Epithelial cell of proximal tubule (primary cell): ENCODE measurements around the gene CCHCR1. TPM values are rescaled to one million over a fixed set of nuclear protein-coding genes. Genes with fewer than 3 reads are reported as not detected.
A peak's percentile ranks its signal among the peaks of the same experiment; 100 is the strongest.
"Not testable (repeated sequence)": the region's sequence is repeated elsewhere in the genome, so short reads cannot be mapped to it uniquely, and the experiment has no call there.

Experiments used
- DNase-seq: peaks from one replicate; pipeline ENCODE4 v3.0.0-alpha.2; 2011; ENCODE audit warnings: low read depth
- H3K4me3 ChIP-seq: 2 replicates; pipeline ENCODE4 v1.5.1; 2011; ENCODE audit warnings: low read depth, mild to moderate bottlenecking, low read length
- total RNA-seq: library from RNA; depleted of rRNA; stranded (reverse); fragments of >200 nt; gene quantifications from 2 replicates; pipeline ENCODE4 v1.2.3, GENCODE V29; 2015
- TF ChIP-seq, protein P1 (sequence below): conservative IDR thresholded peaks from 2 replicates; pipeline ENCODE4 v1.5.1; 2012; ENCODE audit warnings: low read depth, mild to moderate bottlenecking, low read length

CCHCR1 gene, protein sequence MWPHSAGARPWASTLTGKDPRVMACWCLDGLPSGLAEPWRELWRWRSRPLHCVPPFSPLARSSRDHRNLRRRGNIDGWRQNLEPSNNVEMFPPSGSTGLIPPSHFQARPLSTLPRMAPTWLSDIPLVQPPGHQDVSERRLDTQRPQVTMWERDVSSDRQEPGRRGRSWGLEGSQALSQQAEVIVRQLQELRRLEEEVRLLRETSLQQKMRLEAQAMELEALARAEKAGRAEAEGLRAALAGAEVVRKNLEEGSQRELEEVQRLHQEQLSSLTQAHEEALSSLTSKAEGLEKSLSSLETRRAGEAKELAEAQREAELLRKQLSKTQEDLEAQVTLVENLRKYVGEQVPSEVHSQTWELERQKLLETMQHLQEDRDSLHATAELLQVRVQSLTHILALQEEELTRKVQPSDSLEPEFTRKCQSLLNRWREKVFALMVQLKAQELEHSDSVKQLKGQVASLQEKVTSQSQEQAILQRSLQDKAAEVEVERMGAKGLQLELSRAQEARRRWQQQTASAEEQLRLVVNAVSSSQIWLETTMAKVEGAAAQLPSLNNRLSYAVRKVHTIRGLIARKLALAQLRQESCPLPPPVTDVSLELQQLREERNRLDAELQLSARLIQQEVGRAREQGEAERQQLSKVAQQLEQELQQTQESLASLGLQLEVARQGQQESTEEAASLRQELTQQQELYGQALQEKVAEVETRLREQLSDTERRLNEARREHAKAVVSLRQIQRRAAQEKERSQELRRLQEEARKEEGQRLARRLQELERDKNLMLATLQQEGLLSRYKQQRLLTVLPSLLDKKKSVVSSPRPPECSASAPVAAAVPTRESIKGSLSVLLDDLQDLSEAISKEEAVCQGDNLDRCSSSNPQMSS
- total RNA-seq, result 23.2 and 28.2 TPM in 2 replicates

DNA sequence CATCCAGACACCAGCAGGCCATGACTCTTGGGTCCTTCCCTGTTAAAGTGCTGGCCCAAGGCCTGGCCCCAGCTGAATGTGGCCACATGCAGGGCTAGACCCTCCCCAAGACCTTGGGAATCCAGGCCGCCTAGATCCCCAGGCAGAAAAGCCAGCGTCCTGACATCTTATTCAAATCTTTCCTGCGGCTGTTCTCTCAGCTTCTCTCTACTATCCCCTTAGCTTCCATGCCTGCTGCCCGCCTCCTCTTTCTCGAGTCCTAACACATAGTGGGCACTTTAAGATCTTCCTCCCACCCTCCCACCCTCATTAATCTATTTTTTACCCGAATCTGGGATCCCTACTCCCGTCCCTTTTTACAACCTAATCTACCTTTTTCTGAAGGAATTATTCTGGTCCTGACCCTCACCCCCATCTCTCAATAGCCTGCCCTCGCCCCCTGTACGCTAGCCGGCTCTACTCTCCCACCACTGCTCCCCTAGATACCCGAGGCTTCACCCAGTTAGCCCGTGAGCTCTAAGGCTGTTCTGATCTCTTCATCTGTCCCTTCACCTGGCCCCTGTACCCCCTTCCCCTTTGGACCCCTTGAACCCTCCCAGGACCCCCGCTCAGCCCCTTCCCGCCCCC is at the start of gene CCHCR1:
CCHCR1 (minus strand) TSS at position 290 of the 627 bp plus-strand sequence; CDS start at position 88, 202 bp downstream.
- peak within 1 kb of the TSS; percentile 82 for H3K4me3 ChIP-seq
- DNase-seq, result no peak
- TF ChIP-seq, protein P1, sequence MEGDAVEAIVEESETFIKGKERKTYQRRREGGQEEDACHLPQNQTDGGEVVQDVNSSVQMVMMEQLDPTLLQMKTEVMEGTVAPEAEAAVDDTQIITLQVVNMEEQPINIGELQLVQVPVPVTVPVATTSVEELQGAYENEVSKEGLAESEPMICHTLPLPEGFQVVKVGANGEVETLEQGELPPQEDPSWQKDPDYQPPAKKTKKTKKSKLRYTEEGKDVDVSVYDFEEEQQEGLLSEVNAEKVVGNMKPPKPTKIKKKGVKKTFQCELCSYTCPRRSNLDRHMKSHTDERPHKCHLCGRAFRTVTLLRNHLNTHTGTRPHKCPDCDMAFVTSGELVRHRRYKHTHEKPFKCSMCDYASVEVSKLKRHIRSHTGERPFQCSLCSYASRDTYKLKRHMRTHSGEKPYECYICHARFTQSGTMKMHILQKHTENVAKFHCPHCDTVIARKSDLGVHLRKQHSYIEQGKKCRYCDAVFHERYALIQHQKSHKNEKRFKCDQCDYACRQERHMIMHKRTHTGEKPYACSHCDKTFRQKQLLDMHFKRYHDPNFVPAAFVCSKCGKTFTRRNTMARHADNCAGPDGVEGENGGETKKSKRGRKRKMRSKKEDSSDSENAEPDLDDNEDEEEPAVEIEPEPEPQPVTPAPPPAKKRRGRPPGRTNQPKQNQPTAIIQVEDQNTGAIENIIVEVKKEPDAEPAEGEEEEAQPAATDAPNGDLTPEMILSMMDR, result no peak

GRCh38 chr6:31205638-31206037 is 48.0 kb upstream of the CCHCR1 start:
- TF ChIP-seq, protein P1, result no peak
- no peak for DNase-seq
- no peak overlapping the region for H3K4me3 ChIP-seq

DNA sequence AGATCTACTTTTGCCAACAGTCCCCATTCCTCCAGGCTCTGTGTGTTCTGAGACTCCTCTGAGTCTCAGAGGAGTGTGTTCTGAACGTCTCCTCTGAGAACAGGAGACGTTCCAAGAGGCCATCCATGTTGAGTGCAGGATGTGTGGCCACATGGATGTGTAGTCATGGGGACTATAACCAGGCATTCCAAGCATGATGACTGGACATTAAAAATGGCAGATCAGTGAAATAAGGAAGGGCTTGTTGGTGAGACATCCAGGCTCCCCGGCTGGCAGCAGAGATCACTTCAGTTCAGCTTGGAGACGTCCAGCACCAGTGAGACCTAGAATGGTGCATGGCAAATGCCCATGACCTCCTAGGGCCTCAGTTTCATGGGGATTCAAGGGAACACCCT is 47.1 kb upstream of the CCHCR1 start:
- TF ChIP-seq, protein P1, result no peak
- H3K4me3 ChIP-seq, result no peak overlapping the region
- DNase-seq, result no peak

DNA sequence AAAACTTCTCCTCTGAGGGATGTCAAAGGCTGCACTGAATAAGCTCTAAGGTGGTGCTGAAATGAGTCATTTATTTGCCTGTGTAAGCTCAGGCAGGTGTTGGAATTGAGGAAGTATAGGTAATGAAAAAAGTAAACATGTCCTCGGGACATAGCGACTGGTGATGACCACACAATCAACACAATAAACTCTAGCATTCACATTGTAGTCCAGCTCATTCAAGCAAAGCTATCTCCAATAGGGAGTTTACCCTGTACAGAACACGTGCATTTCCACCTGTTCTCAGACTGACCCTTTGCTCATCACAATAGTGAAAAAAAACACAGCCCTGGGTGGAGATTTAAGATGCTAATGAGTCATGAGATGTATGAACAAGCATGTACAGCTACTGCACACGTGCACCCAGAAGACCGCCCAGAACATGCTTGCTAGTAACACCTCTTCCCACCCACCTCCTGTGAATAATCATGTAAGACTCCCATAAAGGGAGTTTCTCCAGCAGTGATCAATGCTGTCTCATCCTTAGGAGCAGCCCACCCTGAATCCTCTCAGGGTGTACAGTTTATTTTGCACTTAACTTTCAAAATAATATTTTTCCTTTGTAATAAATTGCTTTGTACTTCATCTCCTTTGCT is 45.9 kb upstream of the CCHCR1 start:
- TF ChIP-seq, protein P1, result no peak
- DNase-seq, result peak; percentile 78
- H3K4me3 ChIP-seq, result peak overlapping the region; percentile 59

- DNase-seq, result no peak
- no peak overlapping the region for H3K4me3 ChIP-seq
These were observed 44.9 kb upstream of the CCHCR1 start for GRCh38 chr6:31202259-31203166.

DNA sequence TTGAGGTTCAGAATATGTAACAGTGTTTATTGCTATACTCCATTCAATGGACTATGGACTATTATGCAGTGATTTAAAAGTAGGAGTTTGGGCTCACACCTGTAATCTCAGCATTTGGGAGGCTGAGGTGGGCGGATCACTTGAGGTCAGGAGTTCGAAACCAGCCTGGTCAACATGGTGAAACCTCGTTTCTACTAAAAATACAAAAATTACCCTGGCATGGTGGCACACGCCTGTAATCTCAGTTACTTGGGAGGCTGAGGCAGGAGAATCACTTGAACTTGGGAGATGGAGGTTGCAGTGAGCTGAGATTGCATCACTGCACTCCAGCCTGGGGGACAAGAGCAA is 41.5 kb upstream of the CCHCR1 start:
- not testable (repeated sequence) for DNase-seq
- peak overlapping the region; percentile 81 for H3K4me3 ChIP-seq

More at GRCh38 chr6:31202259-31203166, 44.9 kb upstream of the CCHCR1 start:
- TF ChIP-seq, protein P1, result no peak
